H1 (cell line): ENCODE results near the gene C20orf141. TPM values are rescaled to one million over a fixed set of nuclear protein-coding genes. Genes with fewer than 3 reads are reported as not detected.

Experiments used
- CTCF ChIA-PET: fragments of 300-600 bp; sonication (Branson Sonifier 250); formaldehyde crosslinking; loops from one replicate; lab custom pipeline; 2021; ENCODE audit not compliant: partially characterized antibody; lab: Charles Lee
- POLR2A ChIA-PET: fragments of 300-600 bp; sonication (Branson Sonifier 250); formaldehyde crosslinking; loops from one replicate; lab custom pipeline; 2021; ENCODE audit warnings: inconsistent platforms; ENCODE audit not compliant: partially characterized antibody; lab: Charles Lee
- DNase-seq, 2 experiments: peaks; one replicate each; pipeline versions ENCODE4 v3.0.0 to v3.0.0-alpha.2; 2010 to 2022; ENCODE audit warnings: low spot score in 2 of 2, low read depth in 1 of 2, mixed read lengths in 1 of 2
- FAIRE-seq: peaks from 2 replicates; lab custom pipeline; 2011; peaks lifted over from hg19 to GRCh38; lab: Jason Lieb, UNC
- H2AFZ ChIP-seq: 2 replicates; pipeline ENCODE4 v1.8.1; 2012; ENCODE audit warnings: low read length, inconsistent platforms
- H2AK5ac ChIP-seq: 2 replicates; pipeline ENCODE4 v1.6.1; 2013; ENCODE audit warnings: low read depth, low read length
- H2BK120ac ChIP-seq: replicated peaks from 2 replicates; pipeline ENCODE3; 2013; ENCODE audit warnings: low read depth, low read length, inconsistent platforms
- H2BK12ac ChIP-seq: 2 replicates; pipeline ENCODE4 v1.6.1; 2013; ENCODE audit warnings: low read depth, low read length
- H2BK15ac ChIP-seq: 2 replicates; pipeline ENCODE4 v1.6.1; 2013; ENCODE audit warnings: low read length
- H2BK20ac ChIP-seq: 2 replicates; pipeline ENCODE4 v1.6.1; 2013; ENCODE audit warnings: low read length
- H2BK5ac ChIP-seq: 2 replicates; pipeline ENCODE4 v1.6.1; 2013; ENCODE audit warnings: low read depth, low read length
- H3K14ac ChIP-seq: 2 replicates; pipeline ENCODE4 v1.6.1; 2013; ENCODE audit warnings: inconsistent platforms; ENCODE audit not compliant: insufficient read length
- H3K18ac ChIP-seq: 2 replicates; pipeline ENCODE4 v1.6.1; 2013; ENCODE audit warnings: low read length; ENCODE audit errors: extremely low read depth
- H3K23ac ChIP-seq: 2 replicates; pipeline ENCODE4 v1.6.1; 2013; ENCODE audit warnings: inconsistent platforms; ENCODE audit not compliant: insufficient read length
- H3K23me2 ChIP-seq: 2 replicates; pipeline ENCODE4 v1.6.1; 2013; ENCODE audit warnings: low read depth, low read length
- H3K27ac ChIP-seq: 2 replicates; pipeline ENCODE4 v1.6.1; 2011; ENCODE audit warnings: low read depth, low read length, inconsistent platforms
- H3K27me3 ChIP-seq, 4 experiments: replicated peaks in 1 of 4; 1 replicate in 1 of 4; 2 replicates in 3 of 4; pipeline versions ENCODE4 v1.6.1 to v1.8.1; 2011 to 2013; ENCODE audit warnings: low read length in 3 of 4, mild to moderate bottlenecking in 3 of 4, inconsistent platforms in 2 of 4, mixed read lengths in 2 of 4, moderate library complexity in 1 of 4; ENCODE audit not compliant: control insufficient read depth in 3 of 4, insufficient read depth in 3 of 4; ENCODE audit errors: extremely low read depth in 1 of 4
- H3K36me3 ChIP-seq, 4 experiments: 2 replicates each; pipeline versions ENCODE4 v1.6.1 to v1.8.1; 2011 to 2013; ENCODE audit warnings: mild to moderate bottlenecking in 4 of 4, low read length in 3 of 4, moderate library complexity in 2 of 4, control low read depth in 1 of 4, inconsistent platforms in 1 of 4; ENCODE audit not compliant: insufficient read depth in 4 of 4, control insufficient read depth in 2 of 4
- H3K4ac ChIP-seq: replicated peaks from 2 replicates; pipeline ENCODE3; 2013; ENCODE audit warnings: low read length, low read depth, mixed read lengths, inconsistent platforms; ENCODE audit not compliant: insufficient read length
- H3K4me1 ChIP-seq, 4 experiments: replicated peaks in 1 of 4; 1 replicate in 1 of 4; 2 replicates in 3 of 4; pipeline versions ENCODE4 v1.6.1 to v1.8.1; 2011 to 2013; ENCODE audit warnings: low read length in 3 of 4, inconsistent platforms in 2 of 4, mixed read lengths in 1 of 4; ENCODE audit not compliant: insufficient read depth in 4 of 4, control insufficient read depth in 3 of 4
- H3K4me2 ChIP-seq, 2 experiments: 2 replicates each; pipeline versions ENCODE4 v1.6.1 to v1.8.1; 2011 to 2013; ENCODE audit warnings: low read depth in 2 of 2, low read length in 2 of 2, control low read depth in 1 of 2, inconsistent platforms in 1 of 2, mild to moderate bottlenecking in 1 of 2; ENCODE audit not compliant: insufficient read depth in 1 of 2
- H3K4me3 ChIP-seq, 4 experiments: fragments of 200-600, 300-600 bp in 1 of 4; sonication (generic), shearing (Covaris generic), sonication (Bioruptor Twin) in 1 of 4; 2 replicates each; pipeline versions ENCODE4 v1.5.1 to v1.8.1; 2011 to 2016; ENCODE audit warnings: low read length in 4 of 4, low read depth in 3 of 4, control low read depth in 2 of 4, inconsistent platforms in 2 of 4, mild to moderate bottlenecking in 2 of 4, mixed read lengths in 1 of 4, moderate library complexity in 1 of 4; ENCODE audit not compliant: insufficient read depth in 2 of 4; ENCODE audit errors: extremely low read depth in 1 of 4
- H3K56ac ChIP-seq: replicated peaks from 2 replicates; pipeline ENCODE3; 2013; ENCODE audit warnings: low read depth, mild to moderate bottlenecking, mixed read lengths, low read length, inconsistent platforms; ENCODE audit not compliant: insufficient read length
- H3K79me1 ChIP-seq: 2 replicates; pipeline ENCODE4 v1.6.1; 2013; ENCODE audit warnings: low read depth, low read length, control low read depth
- H3K79me2 ChIP-seq, 2 experiments: 2 replicates each; pipeline versions ENCODE4 v1.6.1 to v1.8.1; 2012 to 2013; ENCODE audit warnings: low read length in 2 of 2, mild to moderate bottlenecking in 2 of 2, inconsistent platforms in 1 of 2; ENCODE audit not compliant: insufficient read depth in 2 of 2, control insufficient read depth in 1 of 2
- H3K9ac ChIP-seq, 4 experiments: replicated peaks in 1 of 4; 1 replicate in 1 of 4; 2 replicates in 3 of 4; pipeline versions ENCODE4 v1.6.1 to v1.8.1; 2011 to 2013; ENCODE audit warnings: low read depth in 3 of 4, low read length in 3 of 4, control low read depth in 2 of 4, mild to moderate bottlenecking in 2 of 4, moderate library complexity in 2 of 4, inconsistent platforms in 1 of 4; ENCODE audit errors: extremely low read depth in 1 of 4
- H3K9me3 ChIP-seq, 2 experiments: 2 replicates each; pipeline versions ENCODE4 v1.6.1 to v1.8.1; 2012 to 2013; ENCODE audit warnings: mild to moderate bottlenecking in 2 of 2, moderate library complexity in 2 of 2, control low read depth in 1 of 2, inconsistent platforms in 1 of 2, low read depth in 1 of 2, low read length in 1 of 2, mixed read lengths in 1 of 2; ENCODE audit not compliant: insufficient read depth in 2 of 2
- H4K20me1 ChIP-seq, 2 experiments: replicated peaks in 1 of 2; 2 replicates each; pipeline versions ENCODE3 to v1.8.1; 2011 to 2013; ENCODE audit warnings: inconsistent platforms in 2 of 2, low read length in 2 of 2, mild to moderate bottlenecking in 1 of 2; ENCODE audit not compliant: insufficient read depth in 2 of 2, control insufficient read depth in 1 of 2
- H4K5ac ChIP-seq: 2 replicates; pipeline ENCODE4 v1.6.1; 2013; ENCODE audit warnings: low read length, low read depth, mixed read lengths, inconsistent platforms; ENCODE audit not compliant: insufficient read length
- H4K8ac ChIP-seq: 2 replicates; pipeline ENCODE4 v1.8.0; 2013; ENCODE audit warnings: mild to moderate bottlenecking, moderate library complexity, low read length, inconsistent platforms; ENCODE audit not compliant: insufficient read depth; ENCODE audit errors: extremely low read depth
- H4K91ac ChIP-seq: replicated peaks from 2 replicates; pipeline ENCODE3; 2013; ENCODE audit warnings: low read length, mixed read lengths, inconsistent platforms; ENCODE audit not compliant: insufficient read length
- ATF2 ChIP-seq: IDR thresholded peaks from 2 replicates; pipeline ENCODE4 v1.6.1; 2012; ENCODE audit warnings: low read length, inconsistent platforms
- CREB1 ChIP-seq: IDR thresholded peaks from 2 replicates; pipeline ENCODE4 v1.6.1; 2012; ENCODE audit warnings: inconsistent platforms
- GTF2F1 ChIP-seq: IDR thresholded peaks from 2 replicates; pipeline ENCODE4 v1.6.1; 2012; ENCODE audit warnings: low read depth, low read length, improper control_type of control experiment, borderline replicate concordance
- HDAC6 ChIP-seq: IDR thresholded peaks from one replicate; pipeline ENCODE4 v1.7.1; 2012; ENCODE audit warnings: low read depth, mild to moderate bottlenecking, inconsistent platforms, low read length, moderate library complexity
- KDM5A ChIP-seq: fragments of 200-600 bp; IDR thresholded peaks from 2 replicates; pipeline ENCODE4 v1.7.1; 2012; ENCODE audit warnings: mild to moderate bottlenecking, low read length, inconsistent platforms, mixed read lengths
- MAFK ChIP-seq: IDR thresholded peaks from 2 replicates; pipeline ENCODE4 v1.6.1; 2012; ENCODE audit warnings: low read depth, mild to moderate bottlenecking, improper control_type of control experiment, low read length
- MAX ChIP-seq: IDR thresholded peaks from 2 replicates; pipeline ENCODE4 v1.6.1; 2012; ENCODE audit warnings: inconsistent platforms
- RBBP5 ChIP-seq: IDR thresholded peaks from 2 replicates; pipeline ENCODE4 v1.7.1; 2012; ENCODE audit warnings: low read depth, mild to moderate bottlenecking, inconsistent platforms, low read length, moderate library complexity, borderline replicate concordance
- SUZ12 ChIP-seq: fragments of 200-600 bp; sonication (generic); IDR thresholded peaks from 2 replicates; pipeline ENCODE4 v1.6.1; 2012; ENCODE audit warnings: mild to moderate bottlenecking, inconsistent platforms, low read length, moderate library complexity, mixed read lengths
- WGBS, 2 experiments: shearing (Covaris generic) in 1 of 2; methylation state at CpG; one replicate each; pipeline versions ENCODE4 v1.1.6 to v1.1.7; 2013 to 2015; ENCODE audit warnings: low lambda C conversion rate in 2 of 2, mixed read lengths in 2 of 2, inconsistent platforms in 1 of 2, low coverage in 1 of 2, missing lambda C conversion rate in 1 of 2; ENCODE audit not compliant: insufficient replicate concordance in 2 of 2, insufficient coverage in 1 of 2, insufficient read length in 1 of 2; ENCODE audit errors: extremely low coverage in 1 of 2, missing lambda C conversion rate in 1 of 2; 5-methylcytosine and 5-hydroxymethylcytosine counted together
- polyA plus RNA-seq, 7 experiments: library from polyadenylated mRNA; depleted of rRNA in 3 of 7; stranded (reverse) in 5 of 7; unstranded in 2 of 7; fragments of >200 nt in 5 of 7; fragments of 200-250 nt in 2 of 7; gene quantifications; 1 replicate in 5 of 7; 2 replicates in 1 of 7; 4 replicates in 1 of 7; pipeline versions ENCODE4 v1.2.1 to v1.2.3, GENCODE V29; 2011 to 2013; ENCODE audit warnings: missing spikeins in 2 of 7, mixed read lengths in 2 of 7
- total RNA-seq: library from RNA; stranded (reverse); fragmentation: NEBNext Ultra II Directional; extraction: Animal tissue kit (Norgen Biotek cat#: 25700); gene quantifications from 2 replicates; pipeline ENCODE4 v1.2.1, GENCODE V29; 2021
- TF ChIP-seq, protein P1 (sequence below), 3 experiments: IDR thresholded peaks; 1 replicate in 2 of 3; 2 replicates in 1 of 3; pipeline versions ENCODE4 v1.5.1 to v1.6.1; 2011; ENCODE audit warnings: low read length in 3 of 3, mild to moderate bottlenecking in 3 of 3, inconsistent platforms in 2 of 3, low read depth in 1 of 3, moderate library complexity in 1 of 3; ENCODE audit not compliant: insufficient read depth in 1 of 3; ENCODE audit errors: control extremely low read depth in 1 of 3

C20orf141 gene
- total and polyA plus RNA-seq, 2 of the 8 experiments (the other 6 are each of a cell fraction or from before 2014, with no cell fraction given), result not detected

DNA sequence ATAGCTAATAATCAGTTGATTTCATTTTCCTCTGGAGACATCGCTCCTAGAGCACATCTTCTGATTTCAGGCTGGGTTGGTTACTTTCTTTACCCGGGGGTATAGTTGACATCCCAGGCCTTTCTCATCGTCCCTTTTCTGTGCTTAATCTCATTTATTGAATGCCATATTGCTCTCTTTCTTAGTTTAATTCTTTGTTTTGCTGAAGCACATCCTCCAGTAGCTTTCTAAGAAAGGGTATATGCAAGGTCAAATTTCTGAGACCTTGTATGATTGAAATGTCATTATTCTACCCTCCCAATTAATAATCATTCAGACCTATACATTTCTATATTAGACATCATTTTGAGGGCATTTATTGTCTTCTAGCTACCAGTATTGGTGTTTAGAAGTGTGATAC, 2.6 kb upstream of the C20orf141 start:
- Histone ChIP-seq H2BK120ac (no peak overlapping the region), H3K36me3 (no peaks in the 10 kb centered on the region), H3K9me3 (0 out of 4 replicates have a peak, but pooled peaks cover 0 to 7% of the 10 kb centered on the region in 2 experiments), H3K27me3 (peaks cover under 1 to 8% (median 5%) of the 10 kb centered on the region in 4 experiments), H3K4ac (no peak overlapping the region), H3K56ac (no peak overlapping the region), H3K18ac (no peak overlapping the region), H4K5ac (no peak overlapping the region), H4K91ac (no peak overlapping the region), H3K27ac (no peak overlapping the region), H2BK20ac (no peak overlapping the region), H2BK12ac (no peak overlapping the region), H2AFZ (no peak overlapping the region), H4K20me1 (no peaks in the 10 kb centered on the region), H2BK15ac (no peak overlapping the region), H2AK5ac (no peak overlapping the region), H2BK5ac (no peak overlapping the region), H3K23ac (no peak overlapping the region), H4K8ac (no peak overlapping the region), H3K4me2 (no peak overlapping the region), H3K4me3 (no peak overlapping the region), H3K79me1 (no peaks in the 10 kb centered on the region), H3K4me1 (no peaks in the 10 kb centered on the region; a peak in 1 of 7 replicates), H3K14ac (no peak overlapping the region), H3K79me2 (no peaks in the 10 kb centered on the region), H3K23me2 (no peaks in the 10 kb centered on the region), H3K9ac (no peak overlapping the region)
- CTCF ChIA-PET, result interaction anchor here (1.0 to 1.6 kb wide), 3 partner anchors 12 to 40 kb away, joined by 3 to 9 read pairs (median 4); partner anchors contain the start of gene CPXM1
- POLR2A ChIA-PET, result no interaction called here
- DNase-seq, result no peak
- FAIRE-seq, result no peak
- 84% methylated on average over 3 of the region's 3 CpGs; no CpG with 5 or more reads in 1 of the 2 experiments for WGBS, 2 experiments
- TF ChIP-seq MAX, result no peak
- no peak for TF ChIP-seq ATF2
- TF ChIP-seq HDAC6, result no peak
- no peak for TF ChIP-seq GTF2F1
- TF ChIP-seq SUZ12, result no peak
- TF ChIP-seq KDM5A, result no peak
- no peak for TF ChIP-seq MAFK
- no peak for TF ChIP-seq CREB1
- TF ChIP-seq, protein P1, sequence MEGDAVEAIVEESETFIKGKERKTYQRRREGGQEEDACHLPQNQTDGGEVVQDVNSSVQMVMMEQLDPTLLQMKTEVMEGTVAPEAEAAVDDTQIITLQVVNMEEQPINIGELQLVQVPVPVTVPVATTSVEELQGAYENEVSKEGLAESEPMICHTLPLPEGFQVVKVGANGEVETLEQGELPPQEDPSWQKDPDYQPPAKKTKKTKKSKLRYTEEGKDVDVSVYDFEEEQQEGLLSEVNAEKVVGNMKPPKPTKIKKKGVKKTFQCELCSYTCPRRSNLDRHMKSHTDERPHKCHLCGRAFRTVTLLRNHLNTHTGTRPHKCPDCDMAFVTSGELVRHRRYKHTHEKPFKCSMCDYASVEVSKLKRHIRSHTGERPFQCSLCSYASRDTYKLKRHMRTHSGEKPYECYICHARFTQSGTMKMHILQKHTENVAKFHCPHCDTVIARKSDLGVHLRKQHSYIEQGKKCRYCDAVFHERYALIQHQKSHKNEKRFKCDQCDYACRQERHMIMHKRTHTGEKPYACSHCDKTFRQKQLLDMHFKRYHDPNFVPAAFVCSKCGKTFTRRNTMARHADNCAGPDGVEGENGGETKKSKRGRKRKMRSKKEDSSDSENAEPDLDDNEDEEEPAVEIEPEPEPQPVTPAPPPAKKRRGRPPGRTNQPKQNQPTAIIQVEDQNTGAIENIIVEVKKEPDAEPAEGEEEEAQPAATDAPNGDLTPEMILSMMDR (IDR thresholded peaks at IDR 0.05; ENCODE audit: control extremely low read depth in 1 of 3, insufficient read depth in 1 of 3, low read depth in 1 of 3, low read length in 3 of 3), result no peak
- no peak for TF ChIP-seq RBBP5
